Measurements from ENCODE around the gene LINC01488. TPM values are rescaled to one million over a fixed set of nuclear protein-coding genes. Genes with fewer than 3 reads are reported as not detected.

The LINC01488 gene
- total RNA-seq, 1 donor from 2014 or later = 0.96 TPM

DNA sequence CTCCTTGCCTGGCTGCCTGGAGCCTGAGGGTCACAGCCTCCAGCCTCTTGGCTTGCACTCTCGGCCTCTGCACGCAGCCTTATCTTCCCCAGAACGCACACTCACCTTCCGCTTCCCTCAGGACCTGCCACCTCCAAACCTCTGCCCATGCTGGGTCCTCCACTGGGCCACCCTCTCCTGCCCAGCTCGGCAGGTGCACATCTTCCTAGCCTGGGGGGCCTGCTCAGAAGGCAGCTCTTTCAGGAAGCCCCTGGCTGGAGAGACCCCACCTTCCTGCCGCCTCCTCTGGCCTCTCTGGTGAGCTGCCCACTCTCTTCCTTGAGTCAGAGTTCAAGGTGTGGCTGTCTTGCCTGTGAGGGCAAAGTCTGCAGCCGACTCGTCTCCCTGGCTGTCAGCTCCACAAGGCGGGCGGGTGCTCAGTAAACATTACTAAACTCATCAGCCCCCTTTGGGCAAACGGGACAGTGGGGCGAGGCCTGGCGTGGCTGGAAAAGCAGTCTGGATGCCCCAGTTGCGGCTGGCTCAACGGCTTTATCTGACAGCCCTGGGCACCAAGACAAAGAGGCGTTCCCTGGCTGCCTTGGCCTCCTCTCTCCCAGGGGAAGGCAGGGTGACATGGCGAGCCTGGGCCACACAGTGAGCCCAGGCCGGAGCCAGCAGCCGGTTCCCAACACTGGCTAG is 1.7 kb upstream of the LINC01488 start:
- no peak for DNase-seq (ENCODE audit: low spot score)

- no peak for DNase-seq (ENCODE audit: low spot score)
Measured at GRCh38 chr11:69480547-69481392, 693 bp upstream of the LINC01488 start.

DNA sequence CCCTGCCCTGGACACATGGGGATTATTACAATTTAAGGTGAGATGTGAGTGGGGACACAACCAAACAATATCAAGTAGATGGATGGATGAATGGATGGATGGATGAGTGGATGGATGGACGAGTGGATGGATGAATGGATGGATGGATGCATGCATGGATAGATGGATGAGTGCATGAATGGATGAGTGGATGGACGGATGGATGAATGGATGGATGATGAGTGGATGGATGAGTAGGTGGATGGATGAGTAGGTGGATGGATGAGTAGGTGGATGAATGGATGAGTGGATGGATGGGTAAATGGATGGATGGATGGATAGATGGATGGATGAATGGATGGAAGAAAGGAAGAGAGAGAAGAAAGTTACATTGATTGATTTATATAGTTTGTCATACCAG is 859 bp downstream of the LINC01488 start:
- no peak for DNase-seq (ENCODE audit: low spot score)

- DNase-seq (ENCODE audit: low spot score) = no peak
Measured at GRCh38 chr11:69483170-69483569, 1.7 kb downstream of the LINC01488 start.

- DNase-seq (ENCODE audit: low spot score) = no peak
Measured at GRCh38 chr11:69483691-69484426, 2.4 kb downstream of the LINC01488 start.

DNA sequence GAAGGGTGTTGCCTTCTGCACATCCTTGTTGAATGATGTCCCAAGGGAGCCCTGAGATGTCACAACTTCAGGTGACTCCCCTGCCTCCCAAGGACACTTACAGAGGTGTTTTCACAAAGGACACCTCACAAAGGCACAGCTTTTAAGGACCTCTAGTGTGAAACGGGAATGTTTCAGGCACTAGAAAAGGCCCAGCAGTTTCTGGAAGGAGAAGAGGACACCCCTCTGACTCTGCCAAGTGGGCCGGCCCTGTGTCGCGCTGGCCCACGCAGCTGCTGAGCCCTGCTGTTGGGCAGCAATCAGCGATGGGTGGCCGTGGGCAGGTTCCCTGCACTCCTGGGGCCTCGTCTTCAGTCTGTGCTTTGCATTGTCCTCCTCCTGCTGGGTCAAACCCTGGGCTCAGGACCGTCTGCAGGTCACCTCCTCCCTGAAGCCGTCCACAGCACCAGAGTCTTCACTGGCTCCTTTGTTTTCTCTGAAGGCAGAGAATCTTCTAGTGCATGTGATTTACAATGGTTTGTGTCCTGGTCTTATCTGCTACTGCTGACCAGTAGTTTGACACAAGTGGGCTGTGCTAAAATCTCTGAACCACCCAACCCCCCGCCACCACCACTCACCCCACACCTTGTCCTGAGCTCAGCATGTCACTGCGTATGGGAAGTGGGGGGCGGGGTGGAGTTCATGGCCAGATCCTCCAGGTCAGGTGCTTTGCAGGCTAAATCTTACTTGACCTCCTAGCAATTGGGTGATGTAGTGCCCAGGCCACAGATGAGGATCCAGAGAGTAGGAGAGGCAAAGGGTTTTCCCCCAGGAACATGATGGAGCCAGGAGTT is 3.2 kb downstream of the LINC01488 start:
- DNase-seq (ENCODE audit: low spot score) = no peak

DNA sequence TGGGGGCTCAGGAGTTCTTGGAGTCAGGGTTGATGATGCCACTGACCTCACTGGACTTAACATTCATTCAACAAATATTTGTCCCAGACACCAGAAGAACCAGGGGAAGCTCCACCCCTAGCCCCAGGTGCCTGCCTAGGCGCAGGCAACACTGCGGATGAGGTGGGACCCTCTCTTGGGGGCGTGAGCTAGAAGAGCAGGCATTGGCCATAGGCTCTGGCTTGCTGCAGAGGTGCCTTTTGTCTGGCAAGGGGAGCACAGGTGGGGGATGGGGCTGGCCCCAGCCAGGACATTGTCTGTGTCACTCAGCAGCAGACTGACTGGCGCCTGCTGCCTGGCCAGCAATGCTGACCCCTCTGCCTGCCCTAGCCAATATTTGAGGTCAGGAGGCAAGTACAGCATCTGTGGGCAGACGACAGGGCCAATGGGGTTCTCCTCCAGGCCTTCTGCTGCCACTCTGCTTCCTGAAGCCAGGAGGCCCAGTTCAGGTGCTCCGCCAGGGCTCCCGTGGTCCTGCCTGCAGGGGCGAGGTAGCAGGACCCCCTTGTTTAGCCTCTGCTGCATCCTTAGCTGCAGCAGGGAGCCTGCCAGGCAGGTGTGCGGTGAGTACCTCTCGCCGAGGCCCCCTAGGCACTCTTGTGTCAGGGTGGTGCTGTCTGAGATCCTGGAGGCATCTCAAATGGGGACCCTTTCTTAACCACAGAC is 4.0 kb downstream of the LINC01488 start:
- DNase-seq (ENCODE audit: low spot score) = no peak

GRCh38 chr11:69486056-69486772 is 4.8 kb downstream of the LINC01488 start:
- DNase-seq (ENCODE audit: low spot score) = no peak

DNA sequence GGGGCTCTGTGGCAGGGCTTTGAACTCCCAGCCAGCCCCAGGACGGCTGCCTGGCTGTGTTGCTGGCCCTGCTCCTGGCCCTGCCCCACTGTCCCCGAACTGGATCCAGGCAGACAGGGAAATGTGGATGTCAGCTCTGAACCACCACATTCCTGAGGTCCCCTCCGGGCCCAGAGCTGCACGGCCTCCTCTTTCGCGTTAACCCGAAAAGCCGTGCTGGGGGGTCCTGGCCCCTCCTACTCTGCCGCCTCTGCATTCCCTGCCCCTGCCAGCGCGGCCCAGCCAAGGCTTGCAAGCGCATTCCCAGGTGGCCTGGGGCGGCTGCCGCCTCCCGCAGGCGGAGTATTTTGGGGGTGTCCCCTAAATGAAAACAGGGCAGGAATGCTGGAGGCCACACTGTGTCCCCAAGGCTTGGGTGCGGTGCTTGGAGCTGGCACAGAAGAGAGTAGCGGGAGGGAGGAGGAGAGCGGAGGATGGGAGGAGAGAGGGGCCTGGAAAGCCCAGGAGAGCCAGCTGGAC is 5.4 kb downstream of the LINC01488 start:
- no peak for DNase-seq (ENCODE audit: low spot score)

GRCh38 chr11:69487391-69487790 is 5.9 kb downstream of the LINC01488 start:
- DNase-seq (ENCODE audit: low spot score) = no peak

GRCh38 chr11:69487849-69488542 is 6.5 kb downstream of the LINC01488 start:
- no peak for DNase-seq (ENCODE audit: low spot score)

GRCh38 chr11:69488543-69488940 is 7.1 kb downstream of the LINC01488 start:
- DNase-seq (ENCODE audit: low spot score) = no peak

DNA sequence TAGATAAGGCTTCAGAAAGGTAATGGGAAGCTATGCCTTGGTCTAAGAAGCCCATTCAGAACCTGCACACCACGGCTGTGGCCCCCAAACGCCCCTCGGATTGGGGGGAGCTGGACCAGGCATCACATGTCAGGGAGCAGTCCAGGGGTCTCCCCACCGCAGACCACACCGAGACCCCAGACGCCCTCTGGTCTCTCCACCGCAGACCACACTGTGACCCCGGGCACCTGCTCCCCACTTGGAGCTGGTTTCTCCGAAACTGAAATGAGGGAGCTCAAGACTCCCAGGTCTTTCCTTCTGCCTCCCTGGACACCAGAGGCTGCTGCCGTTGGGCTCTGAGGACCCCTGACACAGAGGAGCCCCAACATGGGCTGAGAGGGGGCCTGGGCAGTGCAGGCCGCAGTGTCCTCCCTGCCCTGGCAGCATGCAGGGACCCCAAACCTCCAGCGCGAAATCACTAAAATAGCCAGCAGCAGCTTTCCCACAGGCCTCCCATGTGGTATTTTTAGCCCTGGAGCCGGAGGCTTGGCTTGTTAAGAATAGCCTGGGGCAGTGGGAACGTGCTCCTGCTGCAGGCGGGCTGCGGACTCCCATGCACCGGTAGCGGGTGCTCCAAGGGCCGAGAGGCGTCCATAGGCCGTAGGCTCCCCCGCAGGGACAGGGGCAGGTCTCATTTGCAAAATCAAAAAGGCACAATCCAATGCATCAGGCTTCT is 7.7 kb downstream of the LINC01488 start:
- DNase-seq (ENCODE audit: low spot score) = peak; percentile 42

DNA sequence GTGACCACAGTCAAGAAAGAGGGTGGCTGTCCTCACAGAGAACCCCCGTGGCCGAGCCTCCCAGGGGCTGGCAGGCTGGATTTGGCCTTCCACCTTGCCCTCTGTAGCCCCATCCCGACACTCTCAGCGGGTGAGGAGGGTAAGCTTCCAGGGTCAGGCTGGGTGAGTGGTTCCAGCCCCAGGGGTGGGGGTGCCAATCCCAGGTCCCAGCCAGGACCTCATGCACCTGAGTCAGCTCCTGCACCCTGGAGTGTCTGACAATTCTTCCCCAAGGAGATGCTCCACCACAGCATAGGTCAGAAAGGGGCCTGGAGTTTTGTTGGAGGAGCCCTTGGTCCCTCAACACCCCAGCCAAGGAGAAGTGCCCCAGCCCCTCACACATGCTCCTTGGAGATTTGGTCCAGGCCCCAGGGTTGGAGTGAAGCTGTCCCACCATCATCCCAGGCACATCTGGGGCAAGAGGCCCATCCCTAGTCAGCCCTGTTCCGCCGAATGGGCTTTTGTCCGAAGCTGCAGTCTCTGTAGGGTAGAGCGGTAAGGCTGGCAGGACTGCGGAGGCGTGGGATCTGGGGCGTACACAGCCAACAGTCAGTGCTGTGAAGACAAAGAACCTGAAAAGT is 8.4 kb downstream of the LINC01488 start:
- DNase-seq (ENCODE audit: low spot score) = no peak

DNA sequence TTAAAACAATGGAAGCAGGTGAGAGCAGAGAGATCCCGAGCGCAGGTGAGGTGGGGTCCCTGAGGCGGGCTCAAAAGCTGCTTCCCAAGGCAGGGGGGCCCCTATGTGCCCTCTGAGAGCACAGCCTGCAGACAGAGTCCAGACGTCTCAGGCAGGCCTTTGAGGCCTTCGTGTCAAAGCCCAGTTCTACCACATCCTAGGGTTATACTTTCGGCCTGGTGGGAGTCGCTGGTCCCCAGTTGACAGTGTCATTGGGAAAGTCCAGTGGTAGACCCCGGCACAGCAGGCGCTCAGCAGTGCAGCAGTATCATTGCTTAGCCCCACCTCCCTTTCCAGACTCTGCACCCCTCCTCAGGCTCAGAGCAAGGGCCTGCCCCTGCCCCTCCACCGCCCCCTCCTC is 9.1 kb downstream of the LINC01488 start:
- DNase-seq (ENCODE audit: low spot score) = no peak

- no peak for DNase-seq (ENCODE audit: low spot score)
Measured at GRCh38 chr11:69491071-69492031, 9.9 kb downstream of the LINC01488 start.
